GM12872 (cell line): ENCODE results near the gene STAG1.

Experiments
- CTCF ChIP-seq: IDR thresholded peaks from 3 replicates; pipeline ENCODE4 v1.5.1; 2011; ENCODE audit warnings: low read depth, mild to moderate bottlenecking, low read length, moderate library complexity; ENCODE audit not compliant: insufficient read depth

The STAG1 gene

GRCh38 chr3:136780741-136781140 is 28.6 kb upstream of the STAG1 start:
- no peak for TF ChIP-seq CTCF

- TF ChIP-seq CTCF, result no peak
Measured at GRCh38 chr3:136778865-136779264, 26.7 kb upstream of the STAG1 start.

- no peak for TF ChIP-seq CTCF
Measured at GRCh38 chr3:136772709-136773108, 20.5 kb upstream of the STAG1 start.

GRCh38 chr3:136758160-136759102 is 6.3 kb upstream of the STAG1 start:
- peak; percentile 51 for TF ChIP-seq CTCF

- no peak for TF ChIP-seq CTCF
Measured at GRCh38 chr3:136755192-136755591, 3.0 kb upstream of the STAG1 start.

GRCh38 chr3:136753326-136753939 is 1.3 kb upstream of the STAG1 start:
- no peak for TF ChIP-seq CTCF

GRCh38 chr3:136752422-136753325 is 496 bp upstream of the STAG1 start:
- TF ChIP-seq CTCF, result no peak
